NCI-H748 (cell line): ENCODE measurements around the gene NPVF.

Experiments used
- DNase-seq: peaks from one replicate; lab custom pipeline; 2025; ENCODE audit not compliant: unreplicated experiment; lab: John Stamatoyannopoulos, UW

The NPVF gene, protein sequence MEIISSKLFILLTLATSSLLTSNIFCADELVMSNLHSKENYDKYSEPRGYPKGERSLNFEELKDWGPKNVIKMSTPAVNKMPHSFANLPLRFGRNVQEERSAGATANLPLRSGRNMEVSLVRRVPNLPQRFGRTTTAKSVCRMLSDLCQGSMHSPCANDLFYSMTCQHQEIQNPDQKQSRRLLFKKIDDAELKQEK

DNA sequence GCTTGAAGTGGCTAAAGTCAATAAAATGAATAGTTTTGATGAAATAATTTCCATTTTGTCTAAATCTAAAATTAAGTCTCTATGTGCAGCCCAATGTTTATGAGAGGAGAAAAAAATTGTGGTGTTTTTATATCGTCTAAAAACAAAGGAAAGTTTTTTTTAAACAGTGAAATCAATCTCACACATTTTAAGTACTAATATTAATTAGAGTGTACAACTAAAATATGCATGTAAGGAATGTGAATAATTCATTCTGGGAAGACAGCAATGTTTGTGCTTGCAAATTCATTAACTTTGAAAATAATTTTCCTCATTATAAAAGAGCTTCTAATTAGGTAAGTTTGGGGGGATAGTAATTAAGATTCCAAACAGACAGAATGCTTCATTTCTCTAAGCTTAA, at the start of gene NPVF:
TSS of gene NPVF (minus strand) at position 101 of the 400 bp plus-strand sequence. CDS start at position 54, 47 bp downstream.
- DNase-seq: no peak

DNA sequence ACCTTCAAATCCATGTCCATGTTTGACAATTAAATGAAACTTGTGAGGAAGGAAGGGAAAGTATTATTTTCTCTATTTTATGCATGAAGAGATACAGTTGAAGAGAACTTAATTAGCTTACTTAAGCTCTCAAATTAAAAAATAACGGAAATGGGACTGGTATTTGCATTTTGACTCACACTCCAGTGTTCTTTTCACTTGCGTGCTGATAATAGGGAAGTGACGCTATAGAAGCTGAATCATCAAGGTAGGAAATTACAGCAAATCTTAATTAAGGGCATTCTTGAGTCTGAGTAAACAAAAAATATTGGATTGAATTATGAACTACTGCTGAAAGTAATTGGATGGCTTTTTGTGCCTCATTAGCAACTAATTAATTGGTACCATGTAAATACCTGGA, 44.0 kb upstream of the NPVF start:
- DNase-seq: no peak

DNA sequence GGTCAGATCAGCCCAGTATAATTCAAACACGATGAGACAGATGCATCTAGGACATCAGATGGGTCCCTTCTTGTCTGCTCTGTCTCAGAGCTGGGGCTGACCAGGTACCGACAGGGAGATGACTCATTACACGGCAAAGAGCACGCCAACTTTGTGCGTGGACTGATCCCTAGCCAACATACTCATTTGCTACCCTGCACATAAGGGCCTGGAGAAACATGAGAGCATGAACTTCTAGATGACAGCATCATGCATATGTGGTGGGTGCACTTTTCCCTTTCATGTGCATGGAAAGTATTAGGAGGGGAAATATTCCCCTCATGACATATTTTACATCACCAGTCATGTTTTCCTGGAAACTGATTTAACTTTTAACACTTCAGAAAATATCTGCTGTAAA, 35.1 kb upstream of the NPVF start:
- DNase-seq: no peak

GRCh38 chr7:25262586-25262985, 34.3 kb upstream of the NPVF start:
- no peak for DNase-seq

DNA sequence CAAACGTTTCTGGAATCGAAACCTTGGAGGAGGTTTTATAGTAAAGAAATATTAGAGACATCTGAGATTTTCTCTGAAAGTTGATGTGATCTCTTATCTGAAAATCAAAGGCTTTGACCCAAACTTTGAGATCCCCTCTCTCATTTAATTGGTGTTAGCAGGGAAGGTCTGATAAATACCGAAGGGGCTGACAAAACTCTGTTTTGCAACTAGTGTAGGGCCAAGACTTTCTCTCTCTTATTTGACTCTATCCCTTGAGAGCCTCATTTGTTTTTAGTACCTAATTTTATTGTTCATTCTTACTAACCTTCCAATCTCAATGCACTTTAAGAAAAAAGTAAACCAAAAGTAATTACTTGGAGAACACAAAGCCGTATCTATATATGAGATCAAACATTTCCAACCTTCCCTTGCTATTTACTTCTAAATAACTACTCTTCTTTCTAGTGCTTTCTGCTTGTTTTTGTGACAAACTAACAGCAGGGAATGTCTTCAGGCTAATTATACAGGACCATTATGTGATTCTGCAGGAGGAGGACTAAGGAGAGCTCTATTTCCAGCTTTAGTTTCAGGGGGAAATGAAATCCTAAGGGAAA, 33.4 kb upstream of the NPVF start:
- DNase-seq: no peak

DNA sequence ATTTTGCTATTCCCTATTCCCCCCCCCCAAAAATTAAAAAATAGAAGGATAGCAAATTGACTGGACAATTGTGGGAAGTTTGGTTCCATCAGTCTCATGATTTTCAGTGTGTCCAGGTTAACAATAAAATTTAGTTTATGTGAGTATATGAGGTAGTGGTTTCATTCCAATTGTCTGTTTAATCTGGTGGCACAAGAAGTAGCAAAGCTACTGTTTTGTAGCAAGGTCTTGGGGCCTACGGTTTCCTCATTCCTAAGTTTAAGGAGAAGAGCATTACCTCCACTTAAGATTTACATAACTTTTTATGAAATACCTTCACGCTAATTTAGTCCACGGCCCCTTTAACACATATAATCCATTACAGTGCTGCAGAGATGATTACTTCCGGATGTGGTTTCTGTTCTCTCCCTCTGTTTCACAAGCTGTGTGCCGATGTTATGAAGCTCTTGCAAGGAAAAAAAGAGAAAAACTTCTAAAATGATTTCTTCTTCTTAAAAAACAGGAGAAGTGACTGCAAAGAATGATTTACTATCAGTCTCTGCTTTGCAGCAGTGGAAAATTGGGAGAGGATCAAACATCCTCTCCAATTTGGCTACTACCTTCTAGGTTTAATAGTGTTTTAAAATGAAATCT, 32.7 kb upstream of the NPVF start:
- no peak for DNase-seq

DNA sequence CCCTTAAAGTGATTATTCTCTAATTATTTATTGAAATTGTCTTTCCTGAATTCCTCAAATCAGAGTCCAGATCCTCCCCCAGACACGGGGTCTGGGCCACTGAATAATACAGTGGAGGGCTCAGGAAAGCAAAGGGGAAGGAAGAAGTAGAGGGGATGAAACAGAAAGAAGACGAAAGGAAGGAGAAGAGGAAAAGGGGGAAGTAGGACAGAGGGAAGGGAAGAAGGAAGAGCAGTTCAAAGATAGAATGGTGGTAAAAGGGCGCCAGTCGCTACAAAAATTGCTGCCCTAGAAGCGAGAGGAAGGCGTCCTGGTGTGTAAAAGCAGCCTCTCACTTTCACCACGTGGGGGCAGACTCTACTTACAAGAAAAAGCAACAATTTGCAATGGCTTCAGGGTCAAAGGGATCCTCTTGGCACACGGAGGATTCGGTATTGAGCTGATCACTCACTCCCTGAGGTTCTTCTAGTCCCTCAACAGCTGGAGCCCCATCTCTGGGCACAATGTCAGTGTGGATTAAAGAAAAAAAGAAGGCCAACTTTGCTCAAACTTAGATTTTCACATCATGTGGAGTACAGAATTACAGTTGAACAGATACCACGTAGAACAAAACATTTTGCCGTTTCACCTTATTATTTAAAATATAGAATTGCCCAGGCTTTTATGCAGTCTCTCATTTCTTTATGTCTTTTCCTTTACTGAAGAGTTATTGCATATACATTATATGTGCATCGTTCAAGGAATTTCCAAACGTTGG, 31.4 kb upstream of the NPVF start:
- DNase-seq: peak; percentile 88

- DNase-seq: no peak
These were observed 28.1 kb upstream of the NPVF start for GRCh38 chr7:25256333-25256819.

- DNase-seq: no peak
These were observed 27.5 kb upstream of the NPVF start for GRCh38 chr7:25255611-25256332.

DNA sequence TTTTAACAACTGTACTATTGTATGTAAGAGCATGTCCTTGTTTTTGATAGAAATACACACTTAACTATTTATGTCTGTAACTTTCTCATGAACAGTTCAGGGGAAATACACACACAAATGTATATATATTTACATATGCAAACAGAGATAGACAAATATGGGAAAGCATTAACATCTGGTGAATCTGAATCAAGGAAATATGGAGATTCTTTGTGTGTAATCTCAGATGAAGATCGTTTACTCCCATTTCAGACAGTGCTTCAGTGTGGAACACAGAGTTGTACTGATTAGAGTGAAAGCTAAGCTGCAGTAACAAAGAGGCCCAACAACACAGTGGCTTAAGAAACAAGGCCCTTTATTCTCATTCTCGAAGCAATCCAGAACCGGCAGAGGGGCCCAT, 26.3 kb upstream of the NPVF start:
- DNase-seq: no peak

DNA sequence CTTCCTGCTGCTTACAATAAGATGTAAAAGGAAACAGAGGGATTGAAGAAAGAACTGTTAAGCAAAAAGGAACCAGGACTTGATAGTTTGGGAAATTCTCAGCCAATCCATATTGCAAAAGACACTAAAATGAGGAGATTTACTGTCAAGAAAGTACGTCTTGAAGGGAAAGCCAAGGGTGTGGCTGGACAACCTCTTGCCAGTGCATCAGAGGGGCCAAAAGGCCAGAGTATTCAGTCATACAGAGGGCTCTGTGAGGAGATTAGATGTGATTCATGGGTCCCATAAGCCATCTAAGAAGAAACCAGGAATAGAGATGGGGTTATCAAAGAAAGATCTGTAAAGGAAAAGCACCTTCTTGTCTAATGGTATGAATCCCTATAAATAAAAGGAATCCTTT, 25.4 kb upstream of the NPVF start:
- no peak for DNase-seq

GRCh38 chr7:25250386-25250785, 22.1 kb upstream of the NPVF start:
- no peak for DNase-seq

- no peak for DNase-seq
These were observed 21.5 kb upstream of the NPVF start for GRCh38 chr7:25249772-25250171.

- no peak for DNase-seq
These were observed 18.0 kb upstream of the NPVF start for GRCh38 chr7:25246306-25246705.

- DNase-seq: no peak
These were observed 16.2 kb upstream of the NPVF start for GRCh38 chr7:25244254-25245033.

DNA sequence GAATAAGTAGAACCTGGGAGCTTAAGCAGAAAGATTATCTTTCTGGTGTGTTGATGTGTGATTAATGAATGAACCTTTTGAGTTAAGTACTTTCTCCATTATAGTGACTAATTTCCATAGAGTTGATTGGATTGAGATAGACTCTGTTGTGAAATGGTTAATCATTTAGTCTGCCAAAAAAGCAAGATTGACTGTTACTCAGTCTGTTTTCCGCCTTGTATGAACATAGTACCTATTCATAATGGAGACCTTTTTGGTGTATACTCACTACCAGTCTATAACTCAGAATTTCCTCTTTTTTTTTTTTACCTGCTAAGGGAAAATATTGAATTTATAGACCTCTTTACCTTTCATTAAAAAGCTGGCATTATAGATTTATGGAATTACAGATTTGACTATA, 14.4 kb upstream of the NPVF start:
- DNase-seq: no peak

DNA sequence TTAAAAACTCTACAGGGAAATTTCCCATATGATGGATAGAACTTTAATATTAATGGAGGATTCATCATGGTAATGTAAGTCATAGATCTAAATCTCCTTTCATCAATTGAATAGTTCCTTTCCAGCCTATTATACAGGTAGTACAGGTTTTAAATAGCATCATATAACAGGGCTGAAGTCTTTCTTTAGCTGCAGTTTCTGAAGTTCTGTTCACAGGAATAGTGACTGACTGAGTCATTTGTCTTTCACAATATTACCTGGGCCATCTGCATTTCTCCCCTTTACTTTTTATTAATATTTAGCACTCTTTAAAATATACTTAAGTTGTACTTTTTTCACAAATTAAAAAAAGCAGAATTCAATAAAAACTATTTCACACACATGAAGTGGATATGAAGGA, 12.6 kb upstream of the NPVF start:
- no peak for DNase-seq

- no peak for DNase-seq
These were observed 12.1 kb upstream of the NPVF start for GRCh38 chr7:25240340-25240739.

DNA sequence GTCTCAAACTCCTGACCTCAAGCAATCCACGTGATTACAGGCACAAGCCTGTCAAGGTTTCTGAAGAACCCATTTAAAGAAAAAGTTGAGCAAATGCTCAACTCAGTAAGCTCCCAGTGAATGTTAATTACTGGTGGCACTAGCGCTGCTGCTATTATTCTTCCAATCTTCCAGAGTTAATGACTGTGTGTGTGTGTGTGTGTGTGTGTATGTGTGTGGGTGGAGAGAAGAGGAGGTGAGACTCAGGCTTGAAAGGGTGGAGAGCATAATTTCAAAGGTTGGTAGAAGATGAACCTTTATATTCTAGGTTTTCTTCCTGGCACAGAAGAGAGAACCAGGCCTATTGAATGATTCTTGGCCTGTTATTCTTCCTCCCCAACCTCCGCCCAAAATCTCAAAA, 11.6 kb upstream of the NPVF start:
- no peak for DNase-seq

GRCh38 chr7:25238066-25238725, 9.9 kb upstream of the NPVF start:
- DNase-seq: no peak
